Ascending aorta (tissue), 2 donors: ENCODE measurements around the gene GALR2. TPM values are rescaled to one million over a fixed set of nuclear protein-coding genes. Genes with fewer than 3 reads are reported as not detected.
"Not testable (repeated sequence)": the region's sequence is repeated elsewhere in the genome, so short reads cannot be mapped to it uniquely, and the experiment has no call there.

Source experiments
- DNase-seq, 2 donors: peaks; one replicate each; pipeline ENCODE4 v3.0.0-alpha.2; 2019; ENCODE audit warnings: low spot score in 2 of 2
- H3K27ac ChIP-seq, 2 donors: fragments of 200-600 bp; sonication (generic); one replicate each; pipeline ENCODE4 v1.5.1; 2016 to 2017; ENCODE audit warnings: mild to moderate bottlenecking in 1 of 2
- H3K27me3 ChIP-seq: fragments of 200-600 bp; sonication (generic); one replicate; pipeline ENCODE4 v1.5.1; 2017
- H3K36me3 ChIP-seq, 2 donors: fragments of 200-600 bp; sonication (generic); one replicate each; pipeline ENCODE4 v1.5.1; 2016
- H3K4me1 ChIP-seq, 2 donors: fragments of 200-600 bp; sonication (generic); one replicate each; pipeline ENCODE4 v1.5.1; 2016 to 2017; ENCODE audit warnings: mild to moderate bottlenecking in 1 of 2
- H3K4me3 ChIP-seq, 2 donors: fragments of 200-600 bp; sonication (generic); one replicate each; pipeline ENCODE4 v1.5.1; 2016 to 2017; ENCODE audit warnings: mild to moderate bottlenecking in 1 of 2
- H3K9me3 ChIP-seq, 2 donors: fragments of 200-600 bp; sonication (generic); one replicate each; pipeline ENCODE4 v1.5.1; 2016
- CTCF ChIP-seq, 3 experiments: fragments of 200-600 bp in 2 of 3; fragments of 450-650 bp in 1 of 3; sonication (generic) in 2 of 3; IDR thresholded peaks; one replicate each; pipeline ENCODE4 v1.5.1; 2016 to 2019; ENCODE audit warnings: antibody characterized with exemption in 3 of 3, mild to moderate bottlenecking in 1 of 3, moderate library complexity in 1 of 3
- intact Hi-C: fragments of 100-400 bp; cut with DNase I; formaldehyde crosslinking; loops from one replicate; pipeline ENCODE4 v1.15.1; 2023
- total RNA-seq: library from RNA; depleted of rRNA; stranded (reverse); fragments of >200 nt; gene quantifications from one replicate; pipeline ENCODE4 v1.1.0, GENCODE V29; 2016

Gene GALR2
- total RNA-seq, 1 donor from 2014 or later = 2.3 TPM

DNA sequence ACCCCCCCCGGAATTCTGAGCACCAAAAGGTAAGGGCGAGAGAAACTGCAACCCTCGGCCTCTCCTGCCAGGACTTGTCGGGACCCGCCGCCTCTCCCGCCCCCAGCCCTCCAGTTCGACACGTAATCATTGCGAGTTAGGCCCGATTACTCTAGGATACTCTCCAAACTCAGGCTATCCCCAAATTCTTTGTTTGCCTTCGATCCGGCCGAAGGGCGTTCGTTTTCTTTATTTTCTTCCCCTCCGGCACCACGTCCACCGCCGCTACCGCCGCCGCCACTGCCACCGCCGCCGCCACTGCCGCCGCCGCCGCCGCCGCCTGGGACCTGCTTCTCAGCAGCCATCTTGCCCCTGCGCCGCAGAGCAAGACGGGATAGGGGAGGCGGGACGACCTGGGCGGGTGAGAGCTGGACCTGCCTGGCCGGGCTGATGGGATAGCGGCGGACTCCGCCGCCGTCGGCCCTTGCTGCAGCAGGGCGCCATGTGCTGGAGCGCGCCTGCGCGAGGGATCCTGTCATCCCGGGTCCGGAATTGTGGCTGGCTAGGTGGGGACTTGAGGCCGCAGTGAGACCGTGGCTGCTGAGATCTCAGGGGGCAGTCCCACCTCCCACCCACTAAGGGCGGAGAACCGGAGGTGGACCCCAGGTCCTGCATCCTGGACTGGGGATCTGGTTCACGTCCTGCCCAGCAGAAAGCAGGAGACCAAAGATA lies 2.3 kb upstream of the GALR2 start, which contains the start of gene SRP68:
SRP68 (minus strand) TSS at position 370 of the 711 bp plus-strand sequence; CDS start at position 344, 26 bp downstream.
- H3K9me3 ChIP-seq = no peaks in the 10 kb centered on the region
- TF ChIP-seq CTCF (IDR thresholded peaks at IDR 0.05) = no peak
- H3K4me1 ChIP-seq = peaks cover 17 to 38% of the 10 kb centered on the region in 2 donors
- intact Hi-C loops = loop anchor here (2.0 kb wide), 1 partner anchor 30 kb away; the partner anchor contains the start of gene EXOC7
- H3K36me3 ChIP-seq = peaks cover 14 to 16% of the 10 kb centered on the region in 2 donors
- peak within 1 kb of the TSS; percentile 81 to 96 for H3K4me3 ChIP-seq
- H3K27ac ChIP-seq = peak within 1 kb of the TSS; percentile 50 to 68
- H3K27me3 ChIP-seq = peaks cover 31% of the 10 kb centered on the region
- DNase-seq = peak; percentile 67 to 96

- intact Hi-C loops = no loop called here
- no peaks in the 10 kb centered on the region for H3K36me3 ChIP-seq
- no peaks in the 10 kb centered on the region for H3K9me3 ChIP-seq
- no peak for TF ChIP-seq CTCF (IDR thresholded peaks at IDR 0.05)
- H3K4me1 ChIP-seq = peaks cover 16 to 34% of the 10 kb centered on the region in 2 donors
- peak overlapping the region in 1 of 2 donors; percentile 30 for H3K4me3 ChIP-seq
- H3K27ac ChIP-seq = no peak overlapping the region
- peaks cover 31% of the 10 kb centered on the region for H3K27me3 ChIP-seq
- DNase-seq = no peak
Observed at GRCh38 chr17:76075364-76076145, 974 bp downstream of the GALR2 start.

DNA sequence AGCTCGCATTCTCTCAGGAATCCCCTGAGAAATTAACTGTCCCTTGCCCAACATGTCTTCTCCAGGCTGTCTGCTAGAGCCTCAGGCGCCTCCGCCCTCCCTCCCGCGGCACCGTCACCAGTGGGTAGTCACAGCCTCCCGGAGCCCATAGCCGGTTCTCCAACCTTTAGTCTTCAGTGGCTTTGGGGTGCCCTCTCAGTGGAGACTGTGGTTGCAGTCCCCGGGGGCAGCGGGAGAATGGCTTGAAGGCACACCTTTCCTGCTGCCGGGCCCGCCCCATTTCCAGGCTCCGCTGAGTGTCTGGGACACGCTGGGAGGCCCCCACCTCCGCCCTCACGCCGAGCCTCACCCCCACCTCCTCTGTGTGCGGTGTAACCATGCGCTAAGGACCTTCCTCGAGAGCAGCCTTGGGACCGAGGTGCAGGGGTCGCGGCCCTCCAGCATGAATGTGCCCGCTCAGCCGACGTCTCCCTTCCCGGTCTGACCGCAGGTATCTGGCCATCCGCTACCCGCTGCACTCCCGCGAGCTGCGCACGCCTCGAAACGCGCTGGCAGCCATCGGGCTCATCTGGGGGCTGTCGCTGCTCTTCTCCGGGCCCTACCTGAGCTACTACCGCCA lies 1.7 kb downstream of the GALR2 start:
- Histone ChIP-seq H3K4me3 (peak overlapping the region in 1 of 2 donors; percentile 30), H3K27ac (no peak overlapping the region), H3K4me1 (peaks cover 9 to 27% of the 10 kb centered on the region in 2 donors), H3K27me3 (peaks cover 31% of the 10 kb centered on the region), H3K9me3 (no peaks in the 10 kb centered on the region), H3K36me3 (no peaks in the 10 kb centered on the region)
- TF ChIP-seq CTCF (IDR thresholded peaks at IDR 0.05) = no peak
- no peak for DNase-seq
- intact Hi-C loops = no loop called here

- Histone ChIP-seq H3K4me1 (peaks cover 7 to 23% of the 10 kb centered on the region in 2 donors), H3K27me3 (peaks cover 31% of the 10 kb centered on the region), H3K4me3 (no peak overlapping the region), H3K9me3 (no peaks in the 10 kb centered on the region), H3K27ac (no peak overlapping the region), H3K36me3 (no peaks in the 10 kb centered on the region)
- no peak for DNase-seq
- intact Hi-C loops = no loop called here
- TF ChIP-seq CTCF (IDR thresholded peaks at IDR 0.05) = no peak
Observed at GRCh38 chr17:76076765-76077583, 2.4 kb downstream of the GALR2 start.

DNA sequence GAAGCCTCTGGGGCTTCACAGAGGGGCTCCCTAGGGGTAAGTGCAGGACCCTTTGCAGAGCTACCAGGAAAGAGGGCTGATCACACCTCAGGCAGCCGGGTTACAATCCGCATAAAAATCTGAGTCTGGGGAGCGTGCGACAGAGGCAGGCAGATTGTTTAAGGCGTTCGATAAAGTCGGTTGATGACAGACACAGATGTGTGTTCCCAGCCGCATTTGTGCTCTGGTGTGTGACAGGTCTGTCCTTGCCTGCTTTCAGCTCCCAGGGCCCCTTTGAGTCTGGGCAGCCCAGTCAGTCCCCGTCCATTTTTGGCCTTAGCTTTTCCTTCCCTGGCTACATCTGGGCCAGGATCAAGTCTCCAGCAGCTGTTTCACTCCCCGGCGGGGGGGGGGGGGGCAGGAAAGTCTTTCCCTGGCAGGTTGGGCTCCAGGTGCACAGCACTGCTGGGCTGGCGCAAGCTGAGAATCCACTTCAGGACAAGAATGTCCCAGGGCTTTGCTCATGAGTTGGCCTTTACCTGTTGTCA lies 3.1 kb downstream of the GALR2 start:
- Histone ChIP-seq H3K4me1 (peaks cover 7 to 23% of the 10 kb centered on the region in 2 donors), H3K27ac (no peak overlapping the region), H3K9me3 (no peaks in the 10 kb centered on the region), H3K4me3 (no peak overlapping the region), H3K27me3 (peaks cover 31% of the 10 kb centered on the region), H3K36me3 (no peaks in the 10 kb centered on the region)
- no peak for DNase-seq
- no peak for TF ChIP-seq CTCF (IDR thresholded peaks at IDR 0.05)
- intact Hi-C loops = no loop called here

DNA sequence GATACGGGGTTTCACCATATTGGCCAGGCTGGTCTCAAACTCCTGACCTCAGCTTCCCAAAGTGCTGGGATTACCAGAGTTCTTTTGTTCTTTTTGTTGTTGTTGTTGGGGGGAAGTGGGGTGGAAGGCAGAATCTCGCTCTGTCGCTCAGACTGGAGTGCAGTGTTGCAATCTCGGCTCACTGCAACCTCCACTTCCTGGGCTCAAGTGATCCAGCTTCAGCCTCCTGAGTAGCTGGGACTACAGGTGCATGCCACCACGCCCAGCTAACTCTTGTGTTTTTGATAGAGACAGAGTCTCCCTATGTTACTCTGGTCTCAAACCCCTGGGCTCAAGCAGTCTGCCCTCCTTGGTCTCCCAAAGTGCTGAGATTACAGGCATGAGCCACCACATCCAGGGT lies 3.8 kb downstream of the GALR2 start:
- Histone ChIP-seq H3K4me1 (peaks cover 4 to 18% of the 10 kb centered on the region in 2 donors), H3K27me3 (peaks cover 31% of the 10 kb centered on the region)
- H3K9me3 ChIP-seq, H3K27ac ChIP-seq, intact Hi-C loops, DNase-seq, H3K4me3 ChIP-seq, H3K36me3 ChIP-seq: not testable (repeated sequence)
